Adipocyte (in vitro differentiated cells): Measurements from ENCODE around the gene ARHGAP35.

ENCODE experiments used
- DNase-seq: peaks from one replicate; pipeline ENCODE4 v3.0.0-alpha.2; 2015; ENCODE audit warnings: low read depth
- H3K27me3 ChIP-seq: replicated peaks from 2 replicates; pipeline ENCODE4 v1.7.0; 2013; ENCODE audit warnings: mild to moderate bottlenecking, low read length, moderate library complexity; ENCODE audit not compliant: control insufficient read depth, insufficient read depth
- H3K36me3 ChIP-seq: 2 replicates; pipeline ENCODE4 v1.7.0; 2013; ENCODE audit warnings: low read length, mild to moderate bottlenecking, moderate library complexity; ENCODE audit not compliant: control insufficient read depth, insufficient read depth, severe bottlenecking
- H3K4me1 ChIP-seq: 2 replicates; pipeline ENCODE4 v1.7.0; 2013; ENCODE audit warnings: mild to moderate bottlenecking, low read length, moderate library complexity; ENCODE audit not compliant: control insufficient read depth, insufficient read depth
- H3K4me3 ChIP-seq: 2 replicates; pipeline ENCODE4 v1.7.0; 2013; ENCODE audit warnings: mild to moderate bottlenecking, low read length, moderate library complexity
- H3K9ac ChIP-seq: 2 replicates; pipeline ENCODE4 v1.7.0; 2013; ENCODE audit warnings: mild to moderate bottlenecking, low read length, moderate library complexity
- H3K9me3 ChIP-seq: 2 replicates; pipeline ENCODE4 v1.7.0; 2013; ENCODE audit warnings: mild to moderate bottlenecking, low read length, moderate library complexity; ENCODE audit not compliant: control insufficient read depth

The ARHGAP35 gene

GRCh38 chr19:46828484-46828883 lies 32.3 kb upstream of the ARHGAP35 start:
- Histone ChIP-seq H3K4me3 (no peak overlapping the region), H3K36me3 (no peaks in the 10 kb centered on the region), H3K9ac (no peak overlapping the region), H3K4me1 (no peaks in the 10 kb centered on the region), H3K9me3 (no peaks in the 10 kb centered on the region), H3K27me3 (no peaks in the 10 kb centered on the region)
- DNase-seq: peak; percentile 29

GRCh38 chr19:46830864-46831263 lies 29.9 kb upstream of the ARHGAP35 start:
- H3K36me3 ChIP-seq: peaks cover 4% of the 10 kb centered on the region
- H3K9ac ChIP-seq: no peak overlapping the region
- no peaks in the 10 kb centered on the region for H3K27me3 ChIP-seq
- no peak overlapping the region for H3K4me3 ChIP-seq
- H3K4me1 ChIP-seq: no peaks in the 10 kb centered on the region
- no peak for DNase-seq
- H3K9me3 ChIP-seq: no peaks in the 10 kb centered on the region

- peaks cover 31% of the 10 kb centered on the region for H3K36me3 ChIP-seq
Measured at GRCh38 chr19:46834121-46834520, 26.7 kb upstream of the ARHGAP35 start.

DNA sequence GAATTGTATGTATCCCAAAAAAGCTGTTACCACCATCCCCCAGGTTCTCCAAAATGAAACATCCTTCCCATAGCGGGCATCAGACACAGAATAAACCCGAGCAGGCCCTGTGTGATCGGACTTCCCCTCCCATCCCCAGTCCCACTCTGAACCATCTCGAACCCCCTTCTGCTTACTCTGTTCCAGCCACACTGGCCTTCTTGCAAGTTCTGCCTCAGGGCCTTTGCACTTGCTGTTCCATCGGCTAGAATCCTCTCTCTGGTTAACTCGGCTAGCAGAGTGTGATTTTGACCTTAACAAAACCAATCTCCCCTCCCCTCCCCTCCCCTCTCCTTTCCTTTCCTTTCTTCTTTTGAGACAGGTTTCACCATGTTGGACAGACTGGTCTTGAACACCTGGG lies 25.8 kb upstream of the ARHGAP35 start:
- H3K9me3 ChIP-seq: no peaks in the 10 kb centered on the region
- DNase-seq: no peak
- no peaks in the 10 kb centered on the region for H3K27me3 ChIP-seq
- no peak overlapping the region for H3K9ac ChIP-seq
- H3K36me3 ChIP-seq: peaks cover 39% of the 10 kb centered on the region
- H3K4me1 ChIP-seq: no peaks in the 10 kb centered on the region
- H3K4me3 ChIP-seq: no peak overlapping the region

More at GRCh38 chr19:46834121-46834520, 26.7 kb upstream of the ARHGAP35 start:
- H3K9ac ChIP-seq: no peak overlapping the region
- no peaks in the 10 kb centered on the region for H3K9me3 ChIP-seq
- no peak overlapping the region for H3K4me3 ChIP-seq
- H3K4me1 ChIP-seq: no peaks in the 10 kb centered on the region
- H3K27me3 ChIP-seq: no peaks in the 10 kb centered on the region
- DNase-seq: no peak

GRCh38 chr19:46838160-46838559 lies 22.6 kb upstream of the ARHGAP35 start:
- no peaks in the 10 kb centered on the region for H3K9me3 ChIP-seq
- H3K4me3 ChIP-seq: no peak overlapping the region
- DNase-seq: no peak
- H3K36me3 ChIP-seq: peaks cover 59% of the 10 kb centered on the region
- no peak overlapping the region for H3K9ac ChIP-seq
- no peaks in the 10 kb centered on the region for H3K27me3 ChIP-seq
- H3K4me1 ChIP-seq: peaks cover 14% of the 10 kb centered on the region

DNA sequence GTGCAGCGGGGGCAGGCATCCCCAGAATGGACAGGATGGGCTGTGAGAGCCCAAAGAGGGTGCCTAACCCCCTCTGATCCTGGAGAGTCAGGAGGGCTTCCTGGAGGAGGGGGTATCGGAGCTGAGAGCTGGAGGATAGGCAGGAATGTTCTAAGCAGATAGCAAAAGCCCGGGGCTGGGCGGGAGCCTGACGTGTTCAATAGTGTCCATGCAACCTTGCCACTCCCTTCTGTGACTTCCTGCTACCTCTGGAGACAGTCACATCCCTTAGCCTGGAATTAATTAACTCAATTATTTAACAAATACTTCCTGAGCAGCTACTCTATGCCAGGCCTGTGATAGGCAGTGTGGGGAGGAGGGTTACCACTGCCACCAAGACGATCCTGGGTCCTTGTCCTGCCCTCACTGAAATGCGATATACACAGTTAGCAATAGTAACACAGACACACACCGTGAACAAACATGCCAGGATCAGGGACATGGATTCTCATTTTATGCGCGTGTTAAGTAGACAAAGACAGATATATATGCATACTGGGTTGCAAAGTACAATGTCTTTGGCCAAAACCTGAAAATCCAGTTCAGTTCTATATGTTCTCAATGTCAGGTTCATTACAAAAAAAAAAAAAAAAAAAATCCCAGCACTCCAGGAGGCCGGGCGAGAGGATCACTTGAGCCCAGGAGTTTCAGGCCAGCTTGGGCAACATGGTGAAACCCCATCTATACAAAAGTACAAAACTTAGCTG lies 20.9 kb upstream of the ARHGAP35 start:
- peaks cover 76% of the 10 kb centered on the region for H3K36me3 ChIP-seq
- peak overlapping the region; percentile 34 for H3K9ac ChIP-seq
- no peaks in the 10 kb centered on the region for H3K27me3 ChIP-seq
- no peak overlapping the region for H3K4me3 ChIP-seq
- H3K9me3 ChIP-seq: no peaks in the 10 kb centered on the region
- peak; percentile 17 for DNase-seq
- peaks cover 14% of the 10 kb centered on the region for H3K4me1 ChIP-seq

DNA sequence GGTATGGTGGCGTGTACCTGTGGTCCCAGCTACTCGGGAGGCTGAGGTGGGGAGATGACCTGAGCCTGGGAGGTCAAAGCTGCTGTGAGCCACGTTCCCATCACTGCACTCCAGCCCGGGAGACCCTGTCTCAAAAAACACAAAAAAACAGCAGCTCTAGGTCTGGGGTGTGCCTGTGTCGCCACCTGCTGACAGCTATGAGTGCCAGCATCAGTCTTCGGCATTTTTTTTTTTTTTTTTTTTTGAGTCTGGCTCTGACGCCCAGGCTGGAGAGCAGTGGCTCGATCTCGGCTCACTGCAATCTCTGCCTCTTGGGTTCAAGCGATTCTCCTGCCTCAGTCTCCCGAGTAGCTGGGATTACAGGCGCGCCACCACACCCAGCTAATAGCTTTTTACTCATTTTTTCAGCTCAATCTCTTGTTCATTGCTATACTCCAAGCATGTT lies 20.3 kb upstream of the ARHGAP35 start:
- H3K4me1 ChIP-seq: peaks cover 14% of the 10 kb centered on the region
- DNase-seq: peak; percentile 85
- H3K9me3 ChIP-seq: no peaks in the 10 kb centered on the region
- no peaks in the 10 kb centered on the region for H3K27me3 ChIP-seq
- H3K4me3 ChIP-seq: no peak overlapping the region
- H3K36me3 ChIP-seq: peaks cover 78% of the 10 kb centered on the region
- H3K9ac ChIP-seq: peak overlapping the region; percentile 34

DNA sequence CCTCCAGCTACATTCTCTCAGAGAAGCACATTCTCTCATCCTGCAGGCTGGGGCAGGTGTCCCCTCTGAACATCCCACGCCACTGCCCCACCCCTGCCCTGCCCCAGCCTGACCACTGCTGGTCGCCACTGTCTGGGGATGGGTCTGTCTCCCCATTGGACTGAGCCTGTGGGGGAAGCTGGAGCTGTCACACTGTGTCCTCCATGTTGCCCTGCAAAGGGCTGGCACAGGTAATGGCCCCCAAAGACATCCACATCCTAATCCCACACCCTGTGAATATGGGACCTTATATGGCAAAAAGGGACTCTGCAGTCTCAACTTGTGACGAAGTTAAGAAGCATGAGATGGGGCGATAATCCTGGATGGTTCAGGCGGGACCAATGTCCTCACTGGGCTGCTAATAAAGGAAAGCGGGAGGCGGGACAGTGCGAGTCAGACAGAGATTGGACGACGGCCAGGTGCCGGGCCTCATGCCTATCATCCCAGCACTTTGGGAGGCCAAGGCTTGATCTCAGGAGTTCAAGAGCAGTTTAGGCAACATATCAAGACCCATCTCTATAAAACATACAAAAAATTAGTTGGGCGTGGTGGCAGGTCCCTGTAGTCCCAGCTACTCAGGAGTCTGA lies 19.2 kb upstream of the ARHGAP35 start:
- H3K36me3 ChIP-seq: peaks cover 72% of the 10 kb centered on the region

GRCh38 chr19:46842791-46843190 lies 18.0 kb upstream of the ARHGAP35 start:
- no peak overlapping the region for H3K9ac ChIP-seq
- no peak for DNase-seq
- H3K27me3 ChIP-seq: no peaks in the 10 kb centered on the region
- H3K9me3 ChIP-seq: no peaks in the 10 kb centered on the region
- H3K4me3 ChIP-seq: no peak overlapping the region
- peaks cover 69% of the 10 kb centered on the region for H3K36me3 ChIP-seq
- peaks cover 14% of the 10 kb centered on the region for H3K4me1 ChIP-seq

More for the DNA sequence above, 19.2 kb upstream of the ARHGAP35 start:
- Histone ChIP-seq H3K4me1 (peaks cover 14% of the 10 kb centered on the region), H3K9ac (peak overlapping the region; percentile 57), H3K27me3 (no peaks in the 10 kb centered on the region), H3K4me3 (no peak overlapping the region), H3K9me3 (no peaks in the 10 kb centered on the region)
- DNase-seq: peak; percentile 44

GRCh38 chr19:46844067-46844489 lies 16.7 kb upstream of the ARHGAP35 start:
- peaks cover 59% of the 10 kb centered on the region for H3K36me3 ChIP-seq
- H3K9ac ChIP-seq: no peak overlapping the region
- no peaks in the 10 kb centered on the region for H3K27me3 ChIP-seq
- H3K4me3 ChIP-seq: no peak overlapping the region
- peaks cover 18% of the 10 kb centered on the region for H3K4me1 ChIP-seq
- no peaks in the 10 kb centered on the region for H3K9me3 ChIP-seq
- no peak for DNase-seq

- Histone ChIP-seq H3K4me3 (no peak overlapping the region), H3K9me3 (no peaks in the 10 kb centered on the region), H3K27me3 (no peaks in the 10 kb centered on the region), H3K9ac (no peak overlapping the region), H3K4me1 (peaks cover 18% of the 10 kb centered on the region), H3K36me3 (peaks cover 46% of the 10 kb centered on the region)
- no peak for DNase-seq
Measured at GRCh38 chr19:46845959-46846459, 14.8 kb upstream of the ARHGAP35 start.
